Kasumi-1 (cell line): ENCODE results near the gene ABCD1.

Source experiments
- DNase-seq, 2 experiments: peaks; one replicate each; lab custom pipeline; 2025; lab: John Stamatoyannopoulos, UW

ABCD1 gene

GRCh38 chrX:153791104-153791852 is 66.6 kb downstream of the ABCD1 start:
- DNase-seq: no peak

- DNase-seq: no peak
These were observed 67.7 kb downstream of the ABCD1 start for GRCh38 chrX:153792368-153792767.

GRCh38 chrX:153793291-153793690 is 68.6 kb downstream of the ABCD1 start:
- DNase-seq: no peak
